Thoracic aorta (tissue), 2 donors: Measurements from ENCODE around the gene DLX3. TPM values are rescaled to one million over a fixed set of nuclear protein-coding genes. Genes with fewer than 3 reads are reported as not detected.

ENCODE experiments used
- ATAC-seq: fragments of 150-250 bp; one replicate; pipeline ENCODE4 v1.8.0; 2017; ENCODE audit warnings: low read depth; ENCODE audit not compliant: insufficient number of reproducible peaks, low FRiP score
- DNase-seq: peaks from one replicate; pipeline ENCODE4 v3.0.0-alpha.2; 2020; ENCODE audit warnings: low spot score
- H3K27ac ChIP-seq, 2 donors: fragments of 200-600 bp; sonication (generic); 1 replicate in 1 of 2; 2 replicates in 1 of 2; pipeline ENCODE4 v1.5.1; 2016; ENCODE audit warnings: mild to moderate bottlenecking in 2 of 2, moderate library complexity in 2 of 2
- H3K27me3 ChIP-seq: fragments of 200-600 bp; sonication (generic); replicated peaks from 2 replicates; pipeline ENCODE4 v1.6.0; 2016; ENCODE audit warnings: mild to moderate bottlenecking; ENCODE audit not compliant: insufficient read depth
- H3K36me3 ChIP-seq: fragments of 200-600 bp; sonication (generic); one replicate; pipeline ENCODE4 v1.5.1; 2016
- H3K4me1 ChIP-seq, 2 donors: fragments of 200-600 bp; sonication (generic); 1 replicate in 1 of 2; 2 replicates in 1 of 2; pipeline versions ENCODE4 v1.5.1 to v1.6.0; 2016; ENCODE audit warnings: low read depth in 2 of 2, mild to moderate bottlenecking in 1 of 2; ENCODE audit not compliant: control insufficient read depth in 1 of 2
- H3K4me3 ChIP-seq: fragments of 200-600 bp; sonication (generic); 2 replicates; pipeline ENCODE4 v1.5.1; 2016; ENCODE audit warnings: mild to moderate bottlenecking
- H3K9me3 ChIP-seq: fragments of 200-600 bp; sonication (generic); 2 replicates; pipeline ENCODE4 v1.5.1; 2016
- CTCF ChIP-seq: fragments of 200-600 bp; sonication (generic); IDR thresholded peaks from one replicate; pipeline ENCODE4 v1.5.1; 2019; ENCODE audit warnings: antibody characterized with exemption
- total RNA-seq, 2 donors: library from RNA; depleted of rRNA; stranded (reverse); fragments of >200 nt; gene quantifications; one replicate each; pipeline versions ENCODE4 v1.1.0 to v1.2.3, GENCODE V29; 2016

DLX3 gene
- total RNA-seq, 2 donors from 2014 or later = 0.54 TPM; not detected in 1

GRCh38 chr17:49971848-49972485 lies 23.1 kb downstream of the DLX3 start:
- peak overlapping the region; percentile 26 for H3K4me3 ChIP-seq
- H3K9me3 ChIP-seq = no peaks in the 10 kb centered on the region
- ATAC-seq (no peak), DNase-seq (no peak)
- no peak for TF ChIP-seq CTCF
- H3K4me1 ChIP-seq = peaks cover 14 to 29% of the 10 kb centered on the region in 2 donors
- H3K27me3 ChIP-seq = peaks cover 40% of the 10 kb centered on the region
- H3K36me3 ChIP-seq = no peaks in the 10 kb centered on the region
- no peak overlapping the region for H3K27ac ChIP-seq

GRCh38 chr17:49971199-49971847 lies 23.7 kb downstream of the DLX3 start:
- H3K9me3 ChIP-seq = no peaks in the 10 kb centered on the region
- peaks cover 40% of the 10 kb centered on the region for H3K27me3 ChIP-seq
- H3K27ac ChIP-seq = no peak overlapping the region
- H3K4me1 ChIP-seq = peaks cover 14 to 29% of the 10 kb centered on the region in 2 donors
- no peak for DNase-seq
- ATAC-seq = no peak
- H3K4me3 ChIP-seq = peak overlapping the region; percentile 26
- no peak for TF ChIP-seq CTCF
- H3K36me3 ChIP-seq = no peaks in the 10 kb centered on the region

- TF ChIP-seq CTCF = no peak
- no peak overlapping the region for H3K27ac ChIP-seq
- no peak overlapping the region for H3K4me3 ChIP-seq
- peaks cover 41% of the 10 kb centered on the region for H3K27me3 ChIP-seq
- no peaks in the 10 kb centered on the region for H3K36me3 ChIP-seq
- DNase-seq (no peak), ATAC-seq (no peak)
- no peaks in the 10 kb centered on the region for H3K9me3 ChIP-seq
- H3K4me1 ChIP-seq = peaks cover 14 to 29% of the 10 kb centered on the region in 2 donors
Measured at GRCh38 chr17:49970498-49970897, 24.5 kb downstream of the DLX3 start.

- H3K4me1 ChIP-seq = peaks cover 14 to 32% of the 10 kb centered on the region in 2 donors
- H3K36me3 ChIP-seq = no peaks in the 10 kb centered on the region
- DNase-seq (no peak), ATAC-seq (no peak)
- TF ChIP-seq CTCF = no peak
- no peaks in the 10 kb centered on the region for H3K9me3 ChIP-seq
- H3K27me3 ChIP-seq = peaks cover 47% of the 10 kb centered on the region
- H3K4me3 ChIP-seq = peak overlapping the region; percentile 70
- no peak overlapping the region for H3K27ac ChIP-seq
Measured at GRCh38 chr17:49969795-49970389, 25.1 kb downstream of the DLX3 start.

- ATAC-seq = no peak
- H3K36me3 ChIP-seq = no peaks in the 10 kb centered on the region
- TF ChIP-seq CTCF = no peak
- no peak within 1 kb of the TSS for H3K27ac ChIP-seq
- H3K4me1 ChIP-seq = peaks cover 14 to 39% of the 10 kb centered on the region in 2 donors
- peaks cover 52% of the 10 kb centered on the region for H3K27me3 ChIP-seq
- H3K4me3 ChIP-seq = peak within 1 kb of the TSS; percentile 70
- no peak for DNase-seq
- no peaks in the 10 kb centered on the region for H3K9me3 ChIP-seq
Measured at GRCh38 chr17:49969134-49969759, 25.8 kb downstream of the DLX3 start, which contains the start of gene DLX4. Gene DLX4 (plus strand): TSS chr17:49969190. CDS start chr17:49969469, 279 bp downstream.
